Daoy (cell line): Measurements from ENCODE around the gene CIC. TPM values are rescaled to one million over a fixed set of nuclear protein-coding genes. Genes with fewer than 3 reads are reported as not detected.
"Not testable (repeated sequence)": the region's sequence is repeated elsewhere in the genome, so short reads cannot be mapped to it uniquely, and the experiment has no call there.

ENCODE experiments used
- DNase-seq: peaks from one replicate; pipeline ENCODE4 v3.0.0-alpha.2; 2015; ENCODE audit warnings: low read depth
- total RNA-seq: library from RNA; depleted of rRNA; stranded (reverse); fragments of >200 nt; shearing (Covaris generic); gene quantifications from 2 replicates; pipeline ENCODE4 v1.2.3, GENCODE V29; 2014; rRNA removed

Gene CIC
- total RNA-seq, 1 experiment from 2014 or later, result 17.4 TPM

- DNase-seq, result no peak
These were observed 65.1 kb downstream of the CIC start for GRCh38 chr19:42333975-42334696.

GRCh38 chr19:42334697-42335373, 65.8 kb downstream of the CIC start:
- DNase-seq, result no peak

GRCh38 chr19:42335374-42335936, 66.4 kb downstream of the CIC start:
- no peak for DNase-seq

- no peak for DNase-seq
These were observed 66.9 kb downstream of the CIC start for GRCh38 chr19:42335971-42336370.

- not testable (repeated sequence) for DNase-seq
These were observed 70.2 kb downstream of the CIC start for GRCh38 chr19:42339126-42339860.

- DNase-seq, result not testable (repeated sequence)
These were observed 70.9 kb downstream of the CIC start for GRCh38 chr19:42339922-42340321.

- no peak for DNase-seq
These were observed 74.5 kb downstream of the CIC start for GRCh38 chr19:42343344-42344110.

- no peak for DNase-seq
These were observed 75.4 kb downstream of the CIC start for GRCh38 chr19:42344336-42344893.

Other genes starting within 250 kb of the CIC start
- gene GRIK5, start 199.0 kb upstream of the CIC start, total RNA-seq, result 0.42 and 0.57 TPM in 2 replicates
- 18.5 and 19.3 TPM in 2 replicates for gene ZNF574, start 193.1 kb upstream of the CIC start, total RNA-seq
- 0.69 and 3.1 TPM in 2 replicates for gene POU2F2, start 136.8 kb upstream of the CIC start, total RNA-seq
- 33.7 and 39.0 TPM in 2 replicates for gene DEDD2, start 51.6 kb upstream of the CIC start, total RNA-seq
- gene ZNF526, start 48.9 kb upstream of the CIC start, total RNA-seq, result 4.3 and 9.1 TPM in 2 replicates
- gene GSK3A, start 26.6 kb upstream of the CIC start, total RNA-seq, result 31.1 and 44.7 TPM in 2 replicates
- 23.8 and 30.8 TPM in 2 replicates for gene ERF, start 14.1 kb upstream of the CIC start, total RNA-seq
- 0.51 and 2.2 TPM in 2 replicates for gene PRR19, start 32.9 kb downstream of the CIC start, total RNA-seq
- gene PAFAH1B3, start 33.4 kb downstream of the CIC start, total RNA-seq, result 54.7 and 75.0 TPM in 2 replicates
- 0.30 and 0.51 TPM in 2 replicates for gene TMEM145, start 44.1 kb downstream of the CIC start, total RNA-seq
- gene MEGF8, start 56.4 kb downstream of the CIC start, total RNA-seq, result 11.0 and 11.6 TPM in 2 replicates
- gene CNFN, start 121.0 kb downstream of the CIC start, total RNA-seq, result 2.0 and 5.8 TPM in 2 replicates
- gene LIPE, start 158.1 kb downstream of the CIC start, total RNA-seq, result 6.7 and 7.4 TPM in 2 replicates
- gene CXCL17, start 173.7 kb downstream of the CIC start, total RNA-seq, result not detected in 2 replicates